ENCODE results near the gene ZDHHC12.

ZDHHC12 gene

GRCh38 chr9:128723866-128724743 lies at the start of gene ZDHHC12:
Gene ZDHHC12 (minus strand): TSS chr9:128724127. CDS start chr9:128724093, 34 bp downstream.
- TF ChIP-seq GATA2 (IDR thresholded peaks at IDR 0.05; ENCODE audit: low read depth, low read length), result no peak
- no peak for TF ChIP-seq GATA3 (IDR thresholded peaks at IDR 0.05; ENCODE audit: low read depth, low read length)

- TF ChIP-seq GATA2 (IDR thresholded peaks at IDR 0.05; ENCODE audit: low read depth, low read length) (no peak), GATA3 (IDR thresholded peaks at IDR 0.05; ENCODE audit: low read depth, low read length) (no peak)
Observed at GRCh38 chr9:128773049-128773448, 49.1 kb upstream of the ZDHHC12 start.

- TF ChIP-seq GATA3 (IDR thresholded peaks at IDR 0.05; ENCODE audit: low read depth, low read length), result no peak
- no peak for TF ChIP-seq GATA2 (IDR thresholded peaks at IDR 0.05; ENCODE audit: low read depth, low read length)
Observed at GRCh38 chr9:128771745-128772519, 48.0 kb upstream of the ZDHHC12 start, which contains the start of gene ZER1. Gene ZER1 (minus strand): TSS chr9:128771927. CDS start chr9:128755565, 16,362 bp downstream.

GRCh38 chr9:128771094-128771721 lies 47.3 kb upstream of the ZDHHC12 start:
- TF ChIP-seq GATA3 (IDR thresholded peaks at IDR 0.05; ENCODE audit: low read depth, low read length) (no peak), GATA2 (IDR thresholded peaks at IDR 0.05; ENCODE audit: low read depth, low read length) (no peak)

GRCh38 chr9:128770286-128771030 lies 46.5 kb upstream of the ZDHHC12 start:
- no peak for TF ChIP-seq GATA3 (IDR thresholded peaks at IDR 0.05; ENCODE audit: low read depth, low read length)
- no peak for TF ChIP-seq GATA2 (IDR thresholded peaks at IDR 0.05; ENCODE audit: low read depth, low read length)

GRCh38 chr9:128768606-128769005 lies 44.7 kb upstream of the ZDHHC12 start:
- TF ChIP-seq GATA2 (IDR thresholded peaks at IDR 0.05; ENCODE audit: low read depth, low read length) (no peak), GATA3 (IDR thresholded peaks at IDR 0.05; ENCODE audit: low read depth, low read length) (no peak)

- TF ChIP-seq GATA3 (IDR thresholded peaks at IDR 0.05; ENCODE audit: low read depth, low read length) (no peak), GATA2 (IDR thresholded peaks at IDR 0.05; ENCODE audit: low read depth, low read length) (no peak)
Observed at GRCh38 chr9:128765499-128765898, 41.6 kb upstream of the ZDHHC12 start.

- TF ChIP-seq GATA2 (IDR thresholded peaks at IDR 0.05; ENCODE audit: low read depth, low read length) (no peak), GATA3 (IDR thresholded peaks at IDR 0.05; ENCODE audit: low read depth, low read length) (no peak)
Observed at GRCh38 chr9:128764361-128764760, 40.4 kb upstream of the ZDHHC12 start.

GRCh38 chr9:128762671-128763449 lies 38.9 kb upstream of the ZDHHC12 start:
- TF ChIP-seq GATA2 (IDR thresholded peaks at IDR 0.05; ENCODE audit: low read depth, low read length) (no peak), GATA3 (IDR thresholded peaks at IDR 0.05; ENCODE audit: low read depth, low read length) (no peak)

- TF ChIP-seq GATA2 (IDR thresholded peaks at IDR 0.05; ENCODE audit: low read depth, low read length), result no peak
- no peak for TF ChIP-seq GATA3 (IDR thresholded peaks at IDR 0.05; ENCODE audit: low read depth, low read length)
Observed at GRCh38 chr9:128757602-128758001, 33.7 kb upstream of the ZDHHC12 start.

GRCh38 chr9:128753627-128754026 lies 29.7 kb upstream of the ZDHHC12 start:
- TF ChIP-seq GATA3 (IDR thresholded peaks at IDR 0.05; ENCODE audit: low read depth, low read length) (no peak), GATA2 (IDR thresholded peaks at IDR 0.05; ENCODE audit: low read depth, low read length) (no peak)

- TF ChIP-seq GATA3 (IDR thresholded peaks at IDR 0.05; ENCODE audit: low read depth, low read length) (no peak), GATA2 (IDR thresholded peaks at IDR 0.05; ENCODE audit: low read depth, low read length) (no peak)
Observed at GRCh38 chr9:128750926-128751595, 27.1 kb upstream of the ZDHHC12 start.

Measured in SH-SY5Y (cell line).